ENCODE data around the gene RASA3. TPM values are rescaled to one million over a fixed set of nuclear protein-coding genes. Genes with fewer than 3 reads are reported as not detected.

Gene RASA3
- total and polyA plus RNA-seq, 5 donors from 2014 or later: 93.8 to 265 (median 99.6) TPM

DNA sequence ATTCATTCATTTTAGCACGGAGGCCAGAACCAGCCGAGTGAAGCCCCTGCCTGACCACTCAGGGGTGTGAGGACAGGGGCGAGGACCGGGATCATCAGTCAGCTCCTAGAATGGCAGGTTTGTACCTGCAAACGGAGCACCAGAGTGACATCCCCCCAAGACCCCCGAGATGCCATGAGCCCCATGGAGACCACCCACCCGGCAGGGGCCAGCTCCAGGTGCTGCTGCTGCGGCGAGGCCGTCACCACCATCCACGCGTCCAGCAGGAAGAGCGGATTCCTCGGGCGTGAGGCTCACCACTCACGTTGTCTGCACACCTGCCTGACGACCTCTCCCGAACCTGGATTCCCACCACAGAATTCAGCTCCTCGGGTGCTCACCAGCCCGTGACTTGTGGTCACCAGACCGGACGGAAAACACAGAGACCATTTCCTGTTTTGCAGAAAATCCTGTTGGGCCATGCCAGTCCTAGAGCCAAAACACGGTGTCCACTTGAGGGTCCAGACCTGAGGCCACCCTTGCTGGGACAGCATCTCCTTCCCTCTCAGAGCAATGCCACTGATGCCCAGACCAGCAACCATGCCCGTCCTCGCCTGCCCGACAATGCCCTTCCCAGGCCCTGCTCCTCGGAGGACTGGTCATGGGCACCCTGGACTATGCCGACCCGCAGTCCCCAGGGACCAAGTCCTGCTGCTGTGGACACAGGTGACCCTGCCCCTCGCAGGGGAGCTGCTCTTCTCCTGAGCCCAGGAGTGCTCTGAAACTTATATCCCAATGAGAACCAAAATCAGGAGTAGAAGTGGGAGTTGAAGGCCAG is 74.2 kb downstream of the RASA3 start:
- no peak for DNase-seq
- Mint-ChIP-seq H3K4me3 (peak overlapping the region in 3 of 4 donors; percentile 26 to 56 (median 27)), H3K9me3 (peaks cover 0 to 2% (median 0%) of the 10 kb centered on the region in 7 donors), H3K27ac (peak overlapping the region in 2 of 3 donors; percentile 46 to 63), H3K4me1 (peaks cover 0 to 60% (median 11%) of the 10 kb centered on the region in 4 donors), H3K27me3 (no peaks in the 10 kb centered on the region), H3K36me3 (peaks cover 31% of the 10 kb centered on the region)
- H3K36me3 ChIP-seq (ENCODE audit: control insufficient read depth, insufficient read depth, low read length): peaks cover 76% of the 10 kb centered on the region
- H3K4me1 ChIP-seq (ENCODE audit: control insufficient read depth, insufficient read depth, low read length, poor library complexity, severe bottlenecking): peaks cover 20% of the 10 kb centered on the region
- H3K27me3 ChIP-seq (ENCODE audit: control insufficient read depth, insufficient read depth, low read length): no peaks in the 10 kb centered on the region
- no peak for ATAC-seq (ENCODE audit: low read depth in 2 of 2)
- H3K9me3 ChIP-seq (ENCODE audit: control insufficient read depth in 2 of 2, low read length in 2 of 2): no peaks in the 10 kb centered on the region
- no peak overlapping the region for H3K4me3 ChIP-seq (ENCODE audit: low read depth, low read length)
- H3K27ac ChIP-seq (ENCODE audit: insufficient read depth, low read length, poor library complexity, severe bottlenecking): no peak overlapping the region

GRCh38 chr13:114057166-114058050 is 75.0 kb downstream of the RASA3 start:
- H3K4me1 Mint-ChIP-seq: peaks cover 0 to 65% (median 11%) of the 10 kb centered on the region in 4 donors
- peaks cover 24% of the 10 kb centered on the region for H3K4me1 ChIP-seq (ENCODE audit: control insufficient read depth, insufficient read depth, low read length, poor library complexity, severe bottlenecking)
- H3K27ac ChIP-seq (ENCODE audit: insufficient read depth, low read length, poor library complexity, severe bottlenecking): no peak overlapping the region

DNA sequence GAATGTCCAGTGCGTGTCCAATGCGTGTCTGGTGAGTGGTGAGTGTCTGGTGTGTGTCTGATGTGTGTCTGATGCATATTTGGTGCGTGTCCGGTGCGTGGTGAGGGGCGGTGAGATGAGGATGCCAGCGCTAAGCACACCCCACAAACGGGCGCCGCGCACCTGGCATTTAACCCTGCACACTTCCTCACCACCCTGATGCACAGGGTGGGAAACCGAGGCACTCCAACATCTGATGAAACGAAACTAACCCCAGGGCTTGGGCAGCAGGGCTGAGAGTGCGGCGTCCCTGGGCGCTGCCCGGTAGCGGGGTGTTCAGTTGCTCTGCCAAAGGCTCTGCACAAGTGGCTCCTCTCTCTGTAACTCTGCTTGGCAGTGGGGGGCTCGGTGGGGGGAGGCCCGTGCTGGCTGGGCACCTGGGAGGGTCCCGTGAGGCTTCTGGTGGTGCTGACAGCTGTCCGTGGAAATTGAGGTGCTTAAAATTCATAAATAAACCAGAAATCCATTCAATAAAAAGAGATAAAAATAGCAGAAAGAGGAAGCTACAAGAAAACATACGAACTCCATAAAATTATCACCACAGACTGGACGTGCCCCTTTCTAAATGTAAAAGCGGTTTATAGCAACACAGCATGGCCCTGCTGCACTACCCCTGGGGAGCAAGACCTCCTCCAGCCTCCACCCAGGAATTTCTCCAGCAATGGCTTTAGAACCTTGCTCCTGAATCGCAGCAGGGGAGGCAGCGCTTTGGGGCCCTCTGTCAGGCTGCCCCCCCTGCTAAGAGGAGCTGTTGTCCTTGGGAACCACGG is 76.0 kb downstream of the RASA3 start:
- DNase-seq: no peak
- H3K36me3 ChIP-seq (ENCODE audit: control insufficient read depth, insufficient read depth, low read length): peaks cover 80% of the 10 kb centered on the region
- H3K9me3 Mint-ChIP-seq: peaks cover 0 to 2% (median 0%) of the 10 kb centered on the region in 7 donors
- H3K4me3 ChIP-seq (ENCODE audit: low read depth, low read length): no peak overlapping the region
- no peak for ATAC-seq (ENCODE audit: low read depth in 2 of 2)
- no peaks in the 10 kb centered on the region for H3K9me3 ChIP-seq (ENCODE audit: control insufficient read depth in 2 of 2, low read length in 2 of 2)
- peak overlapping the region in 2 of 4 donors; percentile 22 to 46 for H3K4me3 Mint-ChIP-seq
- H3K27ac ChIP-seq (ENCODE audit: insufficient read depth, low read length, poor library complexity, severe bottlenecking): no peak overlapping the region
- peaks cover 0 to 61% (median 11%) of the 10 kb centered on the region in 4 donors for H3K4me1 Mint-ChIP-seq
- peaks cover 24% of the 10 kb centered on the region for H3K4me1 ChIP-seq (ENCODE audit: control insufficient read depth, insufficient read depth, low read length, poor library complexity, severe bottlenecking)
- no peaks in the 10 kb centered on the region for H3K27me3 Mint-ChIP-seq
- peaks cover 24% of the 10 kb centered on the region for H3K36me3 Mint-ChIP-seq
- H3K27ac Mint-ChIP-seq: peak overlapping the region in 2 of 3 donors; percentile 28 to 87
- H3K27me3 ChIP-seq (ENCODE audit: control insufficient read depth, insufficient read depth, low read length): no peaks in the 10 kb centered on the region

More at GRCh38 chr13:114057166-114058050, 75.0 kb downstream of the RASA3 start:
- H3K9me3 Mint-ChIP-seq: peaks cover 0 to 2% (median 0%) of the 10 kb centered on the region in 7 donors
- H3K4me3 Mint-ChIP-seq: peak overlapping the region in 2 of 4 donors; percentile 26 to 27
- Histone ChIP-seq H3K27me3 (ENCODE audit: control insufficient read depth, insufficient read depth, low read length) (no peaks in the 10 kb centered on the region), H3K9me3 (ENCODE audit: control insufficient read depth in 2 of 2, low read length in 2 of 2) (no peaks in the 10 kb centered on the region), H3K36me3 (ENCODE audit: control insufficient read depth, insufficient read depth, low read length) (peaks cover 78% of the 10 kb centered on the region), H3K4me3 (ENCODE audit: low read depth, low read length) (no peak overlapping the region)
- H3K27ac Mint-ChIP-seq: peak overlapping the region in 2 of 3 donors; percentile 46 to 63
- peaks cover 31% of the 10 kb centered on the region for H3K36me3 Mint-ChIP-seq
- DNase-seq: no peak
- H3K27me3 Mint-ChIP-seq: no peaks in the 10 kb centered on the region
- ATAC-seq (ENCODE audit: low read depth in 2 of 2): no peak

GRCh38 chr13:114055766-114056165 is 76.7 kb downstream of the RASA3 start:
- Histone ChIP-seq H3K36me3 (ENCODE audit: control insufficient read depth, insufficient read depth, low read length) (peaks cover 87% of the 10 kb centered on the region), H3K4me1 (ENCODE audit: control insufficient read depth, insufficient read depth, low read length, poor library complexity, severe bottlenecking) (peaks cover 24% of the 10 kb centered on the region), H3K4me3 (ENCODE audit: low read depth, low read length) (no peak overlapping the region), H3K27ac (ENCODE audit: insufficient read depth, low read length, poor library complexity, severe bottlenecking) (no peak overlapping the region), H3K9me3 (ENCODE audit: control insufficient read depth in 2 of 2, low read length in 2 of 2) (no peaks in the 10 kb centered on the region), H3K27me3 (ENCODE audit: control insufficient read depth, insufficient read depth, low read length) (no peaks in the 10 kb centered on the region)
- H3K27ac Mint-ChIP-seq: no peak overlapping the region
- H3K27me3 Mint-ChIP-seq: no peaks in the 10 kb centered on the region
- ATAC-seq (ENCODE audit: low read depth in 2 of 2) (no peak), DNase-seq (no peak)
- peaks cover 0 to 2% (median 0%) of the 10 kb centered on the region in 7 donors for H3K9me3 Mint-ChIP-seq
- peaks cover 25% of the 10 kb centered on the region for H3K36me3 Mint-ChIP-seq
- peak overlapping the region in 1 of 4 donors; percentile 29 for H3K4me3 Mint-ChIP-seq
- H3K4me1 Mint-ChIP-seq: peaks cover 0 to 61% (median 11%) of the 10 kb centered on the region in 4 donors

GRCh38 chr13:114054830-114055439 is 77.5 kb downstream of the RASA3 start:
- Mint-ChIP-seq H3K27ac (peak overlapping the region in 2 of 3 donors; percentile 26 to 41), H3K4me1 (peaks cover 0 to 64% (median 14%) of the 10 kb centered on the region in 4 donors), H3K36me3 (peaks cover 25% of the 10 kb centered on the region), H3K27me3 (no peaks in the 10 kb centered on the region), H3K4me3 (peak overlapping the region in 1 of 4 donors; percentile 29), H3K9me3 (peaks cover 0 to 4% (median 0%) of the 10 kb centered on the region in 7 donors)
- no peak overlapping the region for H3K27ac ChIP-seq (ENCODE audit: insufficient read depth, low read length, poor library complexity, severe bottlenecking)
- no peak overlapping the region for H3K4me3 ChIP-seq (ENCODE audit: low read depth, low read length)
- peaks cover 88% of the 10 kb centered on the region for H3K36me3 ChIP-seq (ENCODE audit: control insufficient read depth, insufficient read depth, low read length)
- DNase-seq: no peak
- H3K4me1 ChIP-seq (ENCODE audit: control insufficient read depth, insufficient read depth, low read length, poor library complexity, severe bottlenecking): peaks cover 24% of the 10 kb centered on the region
- H3K27me3 ChIP-seq (ENCODE audit: control insufficient read depth, insufficient read depth, low read length): no peaks in the 10 kb centered on the region
- H3K9me3 ChIP-seq (ENCODE audit: control insufficient read depth in 2 of 2, low read length in 2 of 2): no peaks in the 10 kb centered on the region
- no peak for ATAC-seq (ENCODE audit: low read depth in 2 of 2)

- peak overlapping the region in 1 of 3 donors; percentile 41 for H3K27ac Mint-ChIP-seq
- H3K4me1 Mint-ChIP-seq: peaks cover 2 to 65% (median 18%) of the 10 kb centered on the region in 4 donors
- Histone ChIP-seq H3K9me3 (ENCODE audit: control insufficient read depth in 2 of 2, low read length in 2 of 2) (no peaks in the 10 kb centered on the region), H3K4me3 (ENCODE audit: low read depth, low read length) (no peak overlapping the region), H3K27me3 (ENCODE audit: control insufficient read depth, insufficient read depth, low read length) (no peaks in the 10 kb centered on the region), H3K27ac (ENCODE audit: insufficient read depth, low read length, poor library complexity, severe bottlenecking) (no peak overlapping the region), H3K4me1 (ENCODE audit: control insufficient read depth, insufficient read depth, low read length, poor library complexity, severe bottlenecking) (peaks cover 31% of the 10 kb centered on the region), H3K36me3 (ENCODE audit: control insufficient read depth, insufficient read depth, low read length) (peaks cover 87% of the 10 kb centered on the region)
- no peaks in the 10 kb centered on the region for H3K27me3 Mint-ChIP-seq
- H3K36me3 Mint-ChIP-seq: peaks cover 22% of the 10 kb centered on the region
- H3K4me3 Mint-ChIP-seq: peak overlapping the region in 1 of 4 donors; percentile 29
- no peak for ATAC-seq (ENCODE audit: low read depth in 2 of 2)
- peaks cover 0 to 4% (median 0%) of the 10 kb centered on the region in 7 donors for H3K9me3 Mint-ChIP-seq
- DNase-seq: no peak
These were observed 78.2 kb downstream of the RASA3 start for GRCh38 chr13:114054264-114054663.

Data from CD4-positive, CD25-positive, alpha-beta regulatory T cell (primary cell).